Activated CD8-positive, alpha-beta memory T cell treated with anti-CD3 and anti-CD28 coated beads, Interleukin-2, amount 50 U/mL, for 4 hours (primary cell): ENCODE measurements around the gene CRB2.

ENCODE experiments used
- DNase-seq: peaks from one replicate; pipeline ENCODE4 v3.0.0-alpha.2; 2020

CRB2 gene

GRCh38 chr9:123408313-123409262 lies 52.6 kb downstream of the CRB2 start:
- no peak for DNase-seq

GRCh38 chr9:123410281-123410910 lies 54.4 kb downstream of the CRB2 start:
- DNase-seq, result no peak

GRCh38 chr9:123411191-123411590 lies 55.2 kb downstream of the CRB2 start:
- DNase-seq, result no peak

GRCh38 chr9:123411636-123412035 lies 55.6 kb downstream of the CRB2 start:
- DNase-seq, result no peak

GRCh38 chr9:123412171-123412820 lies 56.3 kb downstream of the CRB2 start:
- DNase-seq, result no peak

- DNase-seq, result no peak
Measured at GRCh38 chr9:123414204-123414603, 58.2 kb downstream of the CRB2 start.

GRCh38 chr9:123414936-123415930 lies 59.2 kb downstream of the CRB2 start:
- DNase-seq, result no peak

GRCh38 chr9:123416176-123416575 lies 60.2 kb downstream of the CRB2 start:
- no peak for DNase-seq

- DNase-seq, result no peak
Measured at GRCh38 chr9:123417289-123418051, 61.5 kb downstream of the CRB2 start.

- no peak for DNase-seq
Measured at GRCh38 chr9:123418052-123418430, 62.0 kb downstream of the CRB2 start.

- no peak for DNase-seq
Measured at GRCh38 chr9:123418506-123418905, 62.5 kb downstream of the CRB2 start.

GRCh38 chr9:123419091-123419490 lies 63.1 kb downstream of the CRB2 start:
- DNase-seq, result no peak

- DNase-seq, result no peak
Measured at GRCh38 chr9:123419721-123420591, 64.0 kb downstream of the CRB2 start.

GRCh38 chr9:123420592-123421111 lies 64.7 kb downstream of the CRB2 start:
- no peak for DNase-seq

GRCh38 chr9:123421186-123421585 lies 65.2 kb downstream of the CRB2 start:
- DNase-seq, result no peak

GRCh38 chr9:123421801-123422455 lies 65.9 kb downstream of the CRB2 start:
- DNase-seq, result no peak

GRCh38 chr9:123422635-123423310 lies 66.8 kb downstream of the CRB2 start:
- DNase-seq, result no peak

GRCh38 chr9:123423311-123423640 lies 67.3 kb downstream of the CRB2 start:
- no peak for DNase-seq

- no peak for DNase-seq
Measured at GRCh38 chr9:123424131-123424530, 68.1 kb downstream of the CRB2 start.
